GM12891 (cell line): ENCODE results near the gene PSMB3.

Source experiments
- DNase-seq: peaks from one replicate; pipeline ENCODE4 v3.0.0; 2011; ENCODE audit warnings: low spot score; ENCODE audit not compliant: insufficient read length
- FAIRE-seq: peaks from 2 replicates; lab custom pipeline; 2011; peaks lifted over from hg19 to GRCh38; lab: Jason Lieb, UNC
- PAX5 ChIP-seq: IDR thresholded peaks from 2 replicates; pipeline ENCODE4 v1.6.1; 2011; ENCODE audit warnings: low read length, moderate library complexity, mild to moderate bottlenecking; ENCODE audit not compliant: insufficient read depth, severe bottlenecking
- POLR2A ChIP-seq: IDR thresholded peaks from 2 replicates; pipeline ENCODE4 v1.6.1; 2011; ENCODE audit warnings: low read depth, low read length, control low read depth
- POLR2AphosphoS5 ChIP-seq: IDR thresholded peaks from 2 replicates; pipeline ENCODE4 v1.6.1; 2011; ENCODE audit warnings: low read depth, low read length, control low read depth
- POU2F2 ChIP-seq: IDR thresholded peaks from 2 replicates; pipeline ENCODE4 v1.6.1; 2011; ENCODE audit warnings: low read depth, mild to moderate bottlenecking, control low read depth, low read length, moderate library complexity
- SPI1 ChIP-seq: IDR thresholded peaks from 2 replicates; pipeline ENCODE4 v1.6.1; 2011; ENCODE audit warnings: low read depth, low read length, control low read depth
- TAF1 ChIP-seq: IDR thresholded peaks from 2 replicates; pipeline ENCODE4 v1.6.1; 2011; ENCODE audit warnings: low read depth, low read length, control low read depth

The PSMB3 gene

DNA sequence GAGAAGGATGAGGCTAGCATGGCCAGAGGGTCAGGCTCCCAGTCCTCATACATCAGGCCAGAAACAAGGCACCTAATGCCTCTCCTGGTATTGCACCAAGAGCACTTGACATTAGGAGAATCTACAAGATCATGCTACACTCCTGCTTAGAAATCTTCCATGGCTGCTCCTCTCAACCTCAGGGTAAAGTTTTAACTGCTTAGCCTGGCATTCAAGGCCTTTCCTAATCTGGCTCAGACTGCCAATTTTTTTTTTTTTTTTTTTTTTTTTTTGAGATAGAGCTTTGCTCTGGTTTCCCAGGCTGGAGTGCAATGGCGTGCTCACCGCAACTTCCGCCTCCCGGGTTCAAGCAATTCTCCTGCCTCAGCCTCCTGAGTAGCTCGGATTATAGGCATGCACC lies 38.6 kb downstream of the PSMB3 start:
- no peak for FAIRE-seq
- DNase-seq: no peak
- TF ChIP-seq POU2F2: no peak
- TF ChIP-seq POLR2AphosphoS5: no peak
- TF ChIP-seq TAF1: no peak
- TF ChIP-seq PAX5: no peak
- TF ChIP-seq SPI1: no peak
- no peak for TF ChIP-seq POLR2A

DNA sequence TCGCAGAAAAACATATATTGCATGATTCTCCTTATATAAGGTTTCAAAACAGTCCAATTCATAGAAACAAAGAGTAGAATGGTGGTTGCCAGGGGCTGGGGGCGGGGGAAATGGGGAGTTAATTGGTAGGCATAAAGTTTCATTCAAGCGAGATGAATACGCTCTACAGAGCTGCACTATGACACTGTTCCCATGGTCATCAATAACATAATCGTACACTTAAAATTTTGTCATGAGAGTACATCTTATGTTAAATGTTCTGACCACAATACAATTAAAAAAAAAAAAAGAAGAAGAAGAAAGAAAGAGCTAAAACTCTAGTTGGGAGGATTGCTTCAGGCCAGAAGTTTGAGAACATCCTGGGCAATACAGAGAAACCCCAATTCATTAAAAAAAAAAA lies 41.7 kb downstream of the PSMB3 start:
- no peak for TF ChIP-seq SPI1
- TF ChIP-seq POU2F2: no peak
- TF ChIP-seq PAX5: no peak
- no peak for TF ChIP-seq POLR2A
- no peak for TF ChIP-seq TAF1
- TF ChIP-seq POLR2AphosphoS5: no peak
- DNase-seq: no peak
- no peak for FAIRE-seq

DNA sequence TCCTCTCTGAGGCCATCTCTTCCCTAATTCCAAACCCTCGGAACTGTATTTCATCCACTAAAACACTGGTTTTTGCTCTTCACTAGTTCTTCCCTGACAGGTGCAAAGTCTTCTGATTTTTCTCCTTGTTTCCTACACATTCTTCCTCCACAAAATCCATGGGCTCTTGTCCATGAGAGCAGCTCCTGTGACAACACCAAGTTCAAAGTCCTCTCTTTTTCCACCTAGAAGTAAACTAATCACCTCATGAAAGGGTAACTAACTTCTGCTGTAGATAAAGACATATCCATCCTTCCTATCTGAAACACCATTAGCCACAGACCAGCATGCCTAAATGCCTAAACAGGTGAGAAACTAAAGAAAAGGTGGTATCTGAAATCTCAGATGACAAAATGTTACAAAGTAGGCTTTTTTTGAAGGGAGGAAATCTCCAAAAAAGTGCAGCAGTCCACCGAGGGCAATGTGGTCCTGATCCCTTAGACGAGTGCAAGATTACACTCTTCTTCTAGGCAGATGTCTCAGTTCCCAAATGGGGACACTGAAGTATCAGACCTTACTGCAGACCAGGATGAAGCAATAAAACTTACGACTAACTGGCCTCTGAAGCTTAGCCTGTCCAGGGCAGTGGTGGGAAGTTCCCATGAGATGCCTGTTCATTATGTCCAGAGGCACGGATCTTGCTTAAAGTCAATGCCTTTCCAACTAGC lies 44.1 kb downstream of the PSMB3 start:
- DNase-seq (no peak), FAIRE-seq (no peak)
- TF ChIP-seq SPI1 (no peak), POU2F2 (no peak), PAX5 (no peak), POLR2AphosphoS5 (no peak), POLR2A (no peak), TAF1 (no peak)

DNA sequence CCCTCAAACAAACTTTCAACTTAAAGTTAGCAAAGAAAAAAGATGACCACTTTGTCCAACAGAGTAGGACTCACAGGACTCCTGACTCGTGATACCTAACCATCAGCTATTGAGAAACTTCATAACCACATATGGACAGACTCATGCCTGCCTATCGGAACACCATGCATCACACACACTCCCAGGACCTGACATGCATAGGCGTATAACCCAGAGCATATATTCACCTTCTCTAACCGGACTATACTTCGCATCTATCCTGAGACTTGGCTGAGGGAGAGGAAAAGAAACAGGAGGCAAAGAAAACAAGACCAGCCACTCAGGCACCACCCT lies 44.6 kb downstream of the PSMB3 start:
- TF ChIP-seq SPI1 (no peak), POLR2AphosphoS5 (no peak), PAX5 (no peak), POLR2A (no peak), TAF1 (no peak), POU2F2 (no peak)
- FAIRE-seq (no peak), DNase-seq (no peak)

DNA sequence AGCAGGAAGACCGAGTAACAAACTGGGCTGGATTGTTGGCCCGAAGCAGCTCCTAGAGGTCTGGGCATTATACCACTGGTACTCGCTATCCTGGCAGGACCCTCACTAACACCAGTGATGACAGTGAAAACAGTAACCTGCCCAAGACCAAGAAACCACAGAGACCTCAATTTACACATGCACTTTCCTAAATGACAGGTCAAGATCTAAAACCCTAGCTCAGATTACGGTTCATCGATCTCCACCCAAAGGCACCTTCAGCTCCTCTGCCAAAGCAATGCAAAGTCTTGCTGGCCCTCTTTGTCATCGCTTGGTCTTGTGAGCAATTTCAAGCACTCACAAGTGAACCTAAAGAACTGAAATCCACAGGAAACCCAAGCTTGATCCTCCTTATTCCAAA lies 45.3 kb downstream of the PSMB3 start:
- FAIRE-seq (no peak), DNase-seq (no peak)
- TF ChIP-seq POLR2AphosphoS5: no peak

DNA sequence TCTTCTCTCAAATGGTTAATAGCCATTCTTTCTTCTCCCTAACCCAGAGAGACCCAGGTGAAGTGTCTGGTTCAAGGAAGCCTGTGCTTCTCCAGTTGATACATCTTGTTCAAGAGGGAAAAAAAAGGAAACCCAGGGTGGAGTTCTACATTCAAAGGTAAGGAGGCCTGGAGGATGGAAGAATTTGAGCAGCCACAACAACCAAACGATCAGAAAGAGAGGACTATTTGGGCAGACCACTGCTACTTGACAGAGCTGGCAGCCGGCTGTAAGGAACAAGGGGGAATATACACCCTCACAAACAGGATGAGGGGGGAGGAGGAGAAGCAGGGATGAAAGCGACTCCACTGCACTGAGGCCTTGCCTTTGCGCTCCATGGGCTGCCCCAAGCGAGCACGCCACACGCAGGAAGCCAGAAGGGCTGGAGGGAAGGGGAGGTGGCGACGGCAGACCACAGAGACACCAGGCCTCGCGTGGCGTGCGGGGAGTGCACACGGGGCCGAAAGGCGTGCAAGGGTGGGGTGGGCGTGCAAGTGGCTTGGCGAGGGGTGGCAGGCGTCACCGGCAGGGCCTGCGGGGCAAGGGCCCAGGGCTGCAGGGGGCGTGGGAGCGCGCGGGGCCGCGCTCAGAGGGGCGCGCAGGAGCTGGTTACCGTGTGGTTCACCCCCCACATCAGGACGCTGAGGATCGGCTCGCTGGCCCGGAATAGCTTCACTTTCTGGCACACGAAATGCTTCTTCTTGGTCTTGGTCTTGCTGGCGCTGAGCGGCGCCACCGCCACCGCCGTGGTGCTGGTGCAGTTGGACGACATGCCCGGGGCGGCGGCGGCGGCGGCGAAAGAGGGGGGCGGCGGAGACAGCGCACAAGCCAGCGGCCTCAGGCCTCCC lies 46.3 kb downstream of the PSMB3 start:
- DNase-seq (peak; percentile 51), FAIRE-seq (no peak)
- no peak for TF ChIP-seq PAX5
- TF ChIP-seq TAF1: 0 out of 2 replicates have a peak, but pooled peaks have one; percentile 7

DNA sequence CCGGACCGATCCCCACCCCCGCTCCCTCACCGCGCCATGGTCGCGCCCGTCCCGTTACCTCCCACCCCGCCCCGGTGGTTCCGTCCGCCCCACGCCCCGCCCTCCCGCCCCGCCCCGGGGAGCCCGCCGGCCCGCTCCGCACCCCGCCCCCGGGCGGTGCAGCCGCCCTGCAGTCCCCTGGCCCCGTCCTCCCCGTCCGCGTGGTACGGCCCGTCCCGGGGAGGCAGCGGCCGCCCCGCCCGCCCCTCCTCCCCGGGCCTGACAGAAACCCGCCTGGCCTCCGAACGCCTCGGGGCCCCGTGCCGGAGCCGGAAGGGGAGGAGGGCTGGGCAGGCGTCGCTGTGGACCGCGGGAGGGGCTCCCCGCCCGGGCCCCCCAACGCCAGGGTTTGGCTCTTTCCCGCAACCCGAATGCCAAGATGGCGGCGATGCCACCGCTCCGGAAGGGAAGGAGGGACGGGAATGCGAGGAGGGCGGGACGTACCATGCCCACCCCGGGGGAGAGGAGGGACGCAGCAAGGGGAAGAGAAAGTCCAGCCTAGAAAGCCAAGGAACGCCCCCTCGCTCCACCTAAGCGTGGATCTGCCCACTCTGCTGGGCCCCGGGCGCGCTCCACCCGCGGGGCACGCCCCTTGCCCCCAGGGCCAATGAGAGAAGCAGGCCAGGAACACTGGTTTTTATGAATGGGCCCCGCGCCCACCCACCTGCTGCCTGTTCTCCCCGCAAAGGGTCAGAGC lies 47.1 kb downstream of the PSMB3 start, which contains the start of gene PIP4K2B:
TSS of gene PIP4K2B (minus strand) at position 56 of the 736 bp plus-strand sequence. CDS start 132 bp downstream, outside the sequence.
- no peak for FAIRE-seq
- DNase-seq: peak; percentile 93
- TF ChIP-seq POLR2A (peak; percentile 80), POU2F2 (peak; percentile 70), PAX5 (no peak), POLR2AphosphoS5 (peak; percentile 88), SPI1 (peak; percentile 33)

DNA sequence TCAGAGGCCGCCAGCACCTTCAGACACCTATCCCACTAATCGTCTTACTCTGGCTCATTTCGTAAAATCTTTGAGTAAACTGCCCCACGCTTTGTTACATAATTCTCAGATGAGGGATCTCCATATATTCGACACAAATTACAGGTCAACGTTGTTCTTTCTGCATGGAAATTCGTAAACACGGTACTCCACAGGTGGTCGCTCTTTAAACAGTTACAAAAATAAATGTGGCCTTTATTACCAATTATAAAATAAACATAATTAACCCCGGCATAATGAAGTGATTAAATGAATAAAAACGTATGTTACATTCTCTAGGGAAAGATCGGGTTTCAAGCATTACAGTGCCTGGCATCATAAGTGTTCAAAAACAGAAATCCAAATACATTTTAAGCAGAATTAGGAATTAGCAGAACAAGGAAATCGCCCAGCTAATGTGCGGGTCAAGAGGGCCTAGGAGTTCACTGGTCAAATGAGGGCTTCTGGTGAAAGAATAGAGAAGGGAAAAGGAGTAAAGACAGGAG lies 47.8 kb downstream of the PSMB3 start:
- FAIRE-seq (no peak), DNase-seq (no peak)
- TF ChIP-seq SPI1: no peak
- 0 out of 2 replicates have a peak, but pooled peaks have one; percentile 13 for TF ChIP-seq POLR2A

DNA sequence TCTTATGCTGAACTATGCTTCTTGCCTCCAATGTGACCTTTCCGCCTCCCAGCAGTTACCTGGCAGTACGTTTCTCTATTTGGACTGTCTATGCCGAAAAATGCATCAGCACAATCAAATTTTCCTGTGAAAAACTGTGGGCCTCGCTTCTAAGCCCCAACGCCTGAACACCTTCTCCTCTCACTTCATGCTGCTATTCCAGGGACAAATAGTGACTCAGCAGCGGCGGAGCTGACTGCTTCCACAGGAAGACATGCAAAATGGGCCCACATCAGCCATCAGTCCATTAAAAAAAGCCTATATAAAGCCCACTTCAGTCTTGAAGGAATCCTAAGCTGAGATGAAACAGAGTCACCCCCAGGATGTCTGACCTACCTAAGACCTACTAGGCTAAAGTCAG lies 57.3 kb downstream of the PSMB3 start:
- DNase-seq: no peak
- TF ChIP-seq POLR2AphosphoS5 (no peak), PAX5 (no peak), SPI1 (no peak), TAF1 (no peak), POU2F2 (no peak), POLR2A (no peak)
- FAIRE-seq: no peak
